K562 (cell line): Measurements from ENCODE around the gene GGA3. TPM values are rescaled to one million over a fixed set of nuclear protein-coding genes. Genes with fewer than 3 reads are reported as not detected.
A peak's percentile ranks its signal among the peaks of the same experiment; 100 is the strongest.

ENCODE experiments used
- ATF2 ChIP-seq: sonication (generic); formaldehyde crosslinking; IDR thresholded peaks from 2 replicates; pipeline ENCODE4 v1.8.1; 2022; ENCODE audit warnings: missing genetic modification reagents
- CHD7 ChIP-seq: fragments of 200-600 bp; sonication (generic); IDR thresholded peaks from one replicate; pipeline ENCODE4 v1.6.1; 2012; ENCODE audit warnings: mild to moderate bottlenecking, low read depth, low read length, inconsistent platforms
- ETS2 ChIP-seq: IDR thresholded peaks from 2 replicates; pipeline ENCODE4 v1.6.1; 2016; ENCODE audit warnings: borderline replicate concordance, missing genetic modification characterization, mild to moderate bottlenecking, moderate library complexity, missing compliant biosample characterization; ENCODE audit not compliant: poor library complexity, severe bottlenecking
- FOXA3 ChIP-seq, 2 experiments: fragments of 450-650 bp in 1 of 2; sonication (generic) in 1 of 2; formaldehyde crosslinking; IDR thresholded peaks in 1 of 2; conservative IDR thresholded peaks in 1 of 2; 2 replicates each; pipeline versions ENCODE4 v1.4.0 to v1.8.0; 2020 to 2022; ENCODE audit warnings: mild to moderate bottlenecking in 2 of 2, missing genetic modification reagents in 1 of 2
- RREB1 ChIP-seq: fragments of 250-450 bp; sonication (Bioruptor Pico); IDR thresholded peaks from 2 replicates; pipeline ENCODE4 v1.4.0; 2020
- SAP30 ChIP-seq: fragments of 200-600 bp; sonication (generic); IDR thresholded peaks from 2 replicates; pipeline ENCODE4 v1.6.1; 2012; ENCODE audit warnings: borderline replicate concordance, low read depth, mild to moderate bottlenecking, moderate library complexity, low read length, control low read depth, inconsistent platforms; ENCODE audit not compliant: insufficient read depth, poor library complexity, severe bottlenecking
- polyA plus RNA-seq, 8 experiments: library from polyadenylated mRNA; depleted of rRNA in 4 of 8; stranded (reverse) in 5 of 8; unstranded in 3 of 8; fragments of >200 nt; fragmentation: Nextera tagmentation in 2 of 8; fragmentation: Illumina TruSeq in 1 of 8; extraction: Ambion mirVana in 2 of 8; extraction: Trizol in 1 of 8; gene quantifications; 2 replicates each; pipeline versions ENCODE4 v1.2.1 to v1.2.3, GENCODE V29; 2011 to 2014; ENCODE audit warnings: inconsistent platforms in 1 of 8, missing spikeins in 1 of 8
- total RNA-seq, 7 experiments: library from RNA; depleted of rRNA in 6 of 7; stranded (reverse); fragments of >200 nt in 6 of 7; fragmentation: Illumina TruSeq in 2 of 7; extraction: Trizol in 2 of 7; gene quantifications; 2 replicates each; pipeline versions ENCODE4 v1.2.1 to v1.2.3, GENCODE V29; 2011 to 2021; ENCODE audit warnings: low replicate concordance in 1 of 7

GGA3 gene
- total and polyA plus RNA-seq, 9 of the 15 experiments (the other 6 are each of a cell fraction or from before 2014, with no cell fraction given), result 5.7 to 64.9 (median 25.4) TPM

GRCh38 chr17:75261336-75262111 is at the start of gene GGA3, which contains the start of gene MRPS7 (continued):
- peak; percentile 78 for TF ChIP-seq RREB1 (CRISPR knock-in tag)
- no peak for TF ChIP-seq CHD7
- TF ChIP-seq FOXA3 (CRISPR knock-in tag; conservative IDR thresholded peaks at IDR 0.05 in 1 of 2, IDR thresholded peaks at IDR 0.05 in 1 of 2), result no peak
- no peak for TF ChIP-seq ETS2
- peak; percentile 74 for TF ChIP-seq SAP30
- TF ChIP-seq ATF2, result peak; percentile 37; the same call in 1 of the 2 replicates
